ENCODE measurements around the gene CNIH1. TPM values are rescaled to one million over a fixed set of nuclear protein-coding genes. Genes with fewer than 3 reads are reported as not detected.

Gene CNIH1
- total RNA-seq, 1 experiment from 2014 or later, result 80.7 TPM

GRCh38 chr14:54383835-54384234 lies 57.3 kb downstream of the CNIH1 start:
- no peaks in the 10 kb centered on the region for H3K36me3 Mint-ChIP-seq
- H3K9me3 Mint-ChIP-seq, result no peaks in the 10 kb centered on the region
- H3K27me3 Mint-ChIP-seq (ENCODE audit: low read depth), result no peaks in the 10 kb centered on the region; the same call in 1 of the 2 replicates
- DNase-seq (ENCODE audit: low spot score) (no peak), ATAC-seq (no peak)
- H3K27ac Mint-ChIP-seq, result no peak overlapping the region
- CTCF ChIA-PET, result interaction anchor here (1.0 kb wide), 1 partner anchor 37 kb away, joined by 3 read pairs; no protein-coding TSS in a partner anchor
- TF ChIP-seq FOXP1 (CRISPR knock-in tag; IDR thresholded peaks at IDR 0.05; ENCODE audit: borderline replicate concordance) (no peak), ZNF281 (CRISPR knock-in tag; IDR thresholded peaks at IDR 0.05) (no peak), ERG (CRISPR knock-in tag; IDR thresholded peaks at IDR 0.05) (no peak), CTCF (IDR thresholded peaks at IDR 0.05) (no peak), ARID4B (CRISPR knock-in tag; IDR thresholded peaks at IDR 0.05; ENCODE audit: borderline replicate concordance) (no peak), NFE2L1 (CRISPR knock-in tag; IDR thresholded peaks at IDR 0.05) (no peak), E2F4 (CRISPR knock-in tag; IDR thresholded peaks at IDR 0.05; ENCODE audit: borderline replicate concordance, low read depth) (no peak), STAT6 (CRISPR knock-in tag; conservative IDR thresholded peaks at IDR 0.05; ENCODE audit: low read depth) (no peak), NR3C1 (CRISPR knock-in tag; conservative IDR thresholded peaks at IDR 0.05; ENCODE audit: low read depth) (no peak), ATF6 (CRISPR knock-in tag; IDR thresholded peaks at IDR 0.05) (no peak)
- peaks cover 6% of the 10 kb centered on the region for H3K4me1 Mint-ChIP-seq
- POLR2A ChIA-PET, result no interaction called here
- no peak overlapping the region for H3K4me3 Mint-ChIP-seq

Data from WTC11 (cell line).